GM19397 (cell line): ENCODE results near the gene ICA1.
"Not testable (repeated sequence)": the region's sequence is repeated elsewhere in the genome, so short reads cannot be mapped to it uniquely, and the experiment has no call there.

Experiments used
- ATAC-seq: cut with Tn5 transposase; IDR thresholded peaks from one replicate; pipeline ENCODE4 v1.9.1; 2021; ENCODE audit warnings: mild to moderate bottlenecking, moderate library complexity; ENCODE audit not compliant: unreplicated experiment

The ICA1 gene

DNA sequence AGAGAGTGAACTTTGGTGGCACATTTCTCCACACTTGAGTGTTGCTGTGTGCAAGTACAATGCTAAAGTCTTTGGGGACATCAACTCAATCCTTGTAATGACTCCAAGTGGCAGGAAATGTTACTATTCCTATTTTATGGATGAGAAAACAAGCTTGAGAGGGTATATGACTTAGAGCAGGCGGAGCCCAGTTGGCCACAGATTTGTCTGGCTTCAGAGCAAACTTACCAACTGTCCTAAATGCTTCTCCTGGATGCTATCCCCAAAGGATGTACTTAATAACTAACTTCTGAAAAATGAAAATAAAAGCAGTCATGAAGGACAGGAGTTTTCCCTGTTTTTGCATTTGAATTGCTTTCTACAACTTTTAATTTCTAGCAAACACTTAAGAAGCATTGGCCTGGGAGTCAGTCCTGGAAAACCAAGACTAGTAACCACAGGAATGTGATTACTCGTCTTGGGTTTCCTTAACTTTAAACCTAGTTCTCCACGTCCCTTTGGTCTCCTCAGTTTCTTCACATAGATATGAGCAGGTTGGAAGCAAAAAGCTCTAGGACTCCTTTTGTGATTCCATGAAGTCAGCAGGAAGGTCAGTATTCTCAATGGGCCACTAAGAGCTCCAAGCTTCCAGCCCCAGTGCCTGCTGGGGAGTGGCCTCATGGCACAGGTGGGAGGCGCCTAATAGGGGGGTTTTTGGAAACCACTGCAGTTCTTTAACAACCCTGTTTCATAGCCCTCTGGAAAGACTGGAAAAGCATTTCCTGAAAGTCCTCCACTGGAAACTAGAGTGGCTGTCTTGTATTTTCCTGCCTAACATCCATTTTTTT lies 152.6 kb downstream of the ICA1 start:
- ATAC-seq, result no peak

DNA sequence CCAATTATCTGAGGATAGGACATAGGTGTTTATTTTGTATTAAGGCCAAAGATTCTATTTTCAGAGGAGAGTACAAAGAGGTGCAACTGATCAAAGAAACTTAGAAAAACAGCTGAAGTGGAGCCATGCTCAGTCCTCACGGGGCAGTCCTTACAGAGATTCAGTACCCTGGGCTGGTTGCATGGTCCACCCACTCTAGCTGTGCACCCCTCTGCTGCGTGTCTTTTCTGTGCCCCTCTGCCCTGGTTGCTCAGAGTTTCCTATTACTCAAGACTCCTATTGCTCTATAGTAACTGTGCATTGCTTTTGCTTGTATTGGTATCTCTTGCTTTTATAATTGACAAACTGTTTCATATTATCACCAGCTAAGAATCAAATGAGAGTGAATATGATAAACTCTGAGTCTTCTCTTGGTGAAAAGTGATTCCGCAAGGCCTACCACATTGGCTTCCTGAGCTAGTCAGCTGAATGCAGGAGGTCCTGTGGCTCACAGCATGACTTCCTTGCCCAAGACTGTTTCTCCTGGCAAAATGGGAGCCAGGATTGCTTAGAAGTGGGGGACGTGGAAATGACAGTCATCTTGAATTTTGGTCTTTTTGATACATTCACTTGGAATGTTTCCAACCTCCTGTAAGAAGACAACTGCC lies 156.4 kb downstream of the ICA1 start:
- ATAC-seq, result no peak

DNA sequence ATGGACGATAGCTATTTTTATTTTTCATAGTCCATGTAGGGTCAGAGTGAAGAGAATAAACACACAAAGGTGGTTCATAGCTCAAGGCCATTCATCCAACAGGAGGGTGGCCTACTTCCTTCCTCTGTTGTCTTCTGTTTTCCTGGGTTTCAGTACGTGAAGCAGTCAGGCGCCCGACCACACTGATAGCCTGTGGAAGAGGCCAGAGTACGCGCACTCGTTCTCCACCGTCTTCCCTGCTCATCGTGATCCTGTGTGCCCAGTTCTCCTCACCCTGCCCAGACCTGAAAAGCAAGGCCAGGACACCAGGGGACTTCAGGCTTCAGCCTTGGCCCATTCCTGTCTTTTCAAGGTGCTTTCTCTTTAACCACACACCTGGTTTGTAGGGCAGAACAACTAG lies 158.7 kb downstream of the ICA1 start:
- ATAC-seq, result no peak

GRCh38 chr7:8101292-8101691 lies 160.7 kb downstream of the ICA1 start:
- not testable (repeated sequence) for ATAC-seq

DNA sequence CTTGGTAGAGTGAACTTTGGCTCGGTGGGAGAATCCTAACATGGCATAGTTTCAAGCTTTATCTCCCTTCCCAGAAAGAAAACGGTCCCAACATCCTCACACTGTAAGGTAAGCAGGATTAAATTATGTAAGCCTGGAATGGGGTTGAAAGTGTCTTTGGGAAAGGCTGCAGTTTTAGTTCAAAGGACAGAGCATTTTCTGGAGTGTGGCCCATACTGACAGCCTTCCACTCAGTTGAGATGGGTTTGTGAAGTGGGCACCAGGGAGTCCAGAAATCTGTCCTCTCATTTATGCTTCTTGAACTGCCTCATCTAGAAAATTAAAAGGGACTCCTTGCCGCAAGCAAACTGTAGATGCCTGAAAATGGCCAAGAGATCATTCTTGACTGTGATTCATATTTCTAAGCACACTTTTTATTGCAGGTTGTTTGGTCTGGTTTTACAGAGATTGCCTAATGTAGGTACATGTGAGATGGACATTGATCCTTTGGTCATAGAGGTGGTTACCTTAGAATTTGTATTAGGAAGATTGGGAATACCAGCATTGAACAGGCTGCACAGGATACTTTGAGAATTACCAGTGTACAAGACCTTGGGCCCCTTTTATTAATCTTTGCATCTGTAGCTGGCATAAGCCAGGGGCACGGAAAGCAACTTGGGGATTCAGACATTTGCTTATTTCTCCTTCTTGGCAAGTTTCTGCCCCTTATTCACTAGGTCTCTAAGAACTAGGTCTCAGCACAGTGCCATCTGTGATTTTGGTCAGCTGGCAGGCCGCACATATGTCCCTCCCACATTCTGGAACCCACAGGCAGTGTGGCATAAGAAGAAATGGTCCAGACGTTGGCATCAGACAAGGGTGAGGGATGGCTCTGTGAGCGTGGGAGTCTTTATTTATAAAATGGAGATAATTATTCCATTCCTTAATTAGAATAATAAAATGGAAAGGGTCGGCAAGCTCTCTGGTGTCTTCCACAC lies 167.5 kb downstream of the ICA1 start:
- ATAC-seq, result no peak

DNA sequence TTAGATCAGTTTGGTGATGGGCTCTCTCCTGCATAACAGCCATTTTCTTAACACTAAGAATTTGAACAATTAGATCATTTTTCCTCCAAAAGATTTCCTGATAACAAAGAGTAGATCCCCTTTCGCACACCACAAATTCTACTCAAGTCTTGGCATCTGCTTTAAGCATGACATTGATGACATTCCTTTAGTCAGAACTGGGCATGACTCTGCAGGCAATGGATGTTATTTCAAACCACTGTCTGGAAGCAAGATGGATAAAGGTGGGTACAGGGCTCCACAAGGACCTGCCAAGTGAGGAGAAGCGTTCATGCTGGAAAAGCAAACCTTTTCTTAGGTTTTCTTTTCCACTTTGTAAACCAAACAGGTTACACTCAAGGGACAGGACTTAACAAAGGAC lies 169.8 kb downstream of the ICA1 start:
- ATAC-seq, result no peak

GRCh38 chr7:8089036-8089780 lies 172.8 kb downstream of the ICA1 start:
- ATAC-seq, result no peak

DNA sequence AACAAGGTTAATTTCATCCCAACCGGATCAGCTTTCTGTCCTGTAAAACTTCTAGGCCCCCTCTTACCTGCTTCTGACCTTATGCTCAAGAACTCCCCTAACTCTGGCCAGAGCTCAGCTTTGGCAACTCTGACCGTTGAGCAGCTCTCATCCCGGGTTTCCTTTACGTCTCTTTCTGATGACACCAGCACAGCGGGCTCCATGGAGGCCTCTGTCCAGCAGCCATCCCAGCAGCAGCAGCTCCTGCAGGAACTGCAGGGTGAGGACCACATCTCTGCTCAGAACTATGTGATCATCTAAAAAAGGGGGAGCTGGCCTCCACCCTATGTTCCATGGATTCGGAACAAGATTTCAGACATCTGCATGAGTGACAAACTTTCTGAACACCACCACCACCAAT lies 175.7 kb downstream of the ICA1 start:
- no peak for ATAC-seq

- no peak for ATAC-seq
Measured at GRCh38 chr7:8085420-8085819, 176.5 kb downstream of the ICA1 start.

- ATAC-seq, result no peak
Measured at GRCh38 chr7:8084836-8085235, 177.1 kb downstream of the ICA1 start.

DNA sequence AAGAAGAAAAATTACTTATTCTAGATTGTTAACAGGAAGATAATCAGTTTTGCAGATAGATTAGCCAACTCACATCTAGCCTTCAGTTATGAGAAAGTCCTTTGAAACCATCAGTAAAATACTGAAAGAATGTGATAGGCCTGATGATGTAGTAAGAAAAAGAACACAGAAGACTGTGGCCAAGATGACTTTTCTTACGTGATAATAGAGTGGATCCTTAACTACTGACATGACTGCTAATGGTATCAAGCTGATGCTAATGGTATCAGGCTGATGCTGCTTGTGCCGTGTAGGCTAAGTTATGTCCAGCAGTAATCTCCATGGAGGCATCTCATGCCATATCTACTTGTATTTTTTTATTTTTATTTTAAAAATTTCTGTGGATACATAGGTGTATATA lies 179.2 kb downstream of the ICA1 start:
- no peak for ATAC-seq

GRCh38 chr7:8078418-8078817 lies 183.5 kb downstream of the ICA1 start:
- ATAC-seq, result no peak

DNA sequence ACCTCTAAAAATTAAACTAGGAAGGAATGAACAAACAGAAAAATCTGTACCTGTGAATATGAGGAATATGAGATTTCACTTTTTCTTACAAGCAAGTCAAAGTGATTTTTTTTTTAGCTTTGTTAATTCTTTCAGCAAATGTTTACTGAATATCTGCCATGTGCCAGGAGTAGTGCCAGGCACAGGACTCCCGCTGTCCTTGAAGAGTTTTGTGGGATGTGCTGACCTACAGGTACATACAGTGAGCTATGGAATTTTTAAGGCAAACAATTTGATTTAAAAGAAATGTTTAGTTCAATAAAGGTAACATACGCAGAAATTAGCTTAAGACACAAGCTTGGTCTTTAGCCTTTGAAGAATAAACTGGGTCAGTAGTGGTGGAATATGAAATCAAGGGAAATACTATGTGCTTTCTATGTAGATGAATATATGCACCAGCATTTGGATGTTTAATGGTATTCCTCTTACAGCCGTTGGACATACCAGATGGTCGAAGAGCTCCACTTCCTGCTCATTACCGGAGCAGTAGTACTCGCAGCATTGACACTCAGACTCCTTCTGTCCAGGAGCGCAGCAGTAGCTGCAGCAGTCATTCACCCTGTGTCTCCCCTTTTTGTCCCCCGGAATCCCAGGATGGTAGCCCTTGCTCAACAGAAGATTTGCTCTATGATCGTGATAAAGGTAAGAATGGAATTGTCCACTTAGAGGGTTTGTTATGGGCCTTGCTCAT lies 191.4 kb downstream of the ICA1 start:
- no peak for ATAC-seq

DNA sequence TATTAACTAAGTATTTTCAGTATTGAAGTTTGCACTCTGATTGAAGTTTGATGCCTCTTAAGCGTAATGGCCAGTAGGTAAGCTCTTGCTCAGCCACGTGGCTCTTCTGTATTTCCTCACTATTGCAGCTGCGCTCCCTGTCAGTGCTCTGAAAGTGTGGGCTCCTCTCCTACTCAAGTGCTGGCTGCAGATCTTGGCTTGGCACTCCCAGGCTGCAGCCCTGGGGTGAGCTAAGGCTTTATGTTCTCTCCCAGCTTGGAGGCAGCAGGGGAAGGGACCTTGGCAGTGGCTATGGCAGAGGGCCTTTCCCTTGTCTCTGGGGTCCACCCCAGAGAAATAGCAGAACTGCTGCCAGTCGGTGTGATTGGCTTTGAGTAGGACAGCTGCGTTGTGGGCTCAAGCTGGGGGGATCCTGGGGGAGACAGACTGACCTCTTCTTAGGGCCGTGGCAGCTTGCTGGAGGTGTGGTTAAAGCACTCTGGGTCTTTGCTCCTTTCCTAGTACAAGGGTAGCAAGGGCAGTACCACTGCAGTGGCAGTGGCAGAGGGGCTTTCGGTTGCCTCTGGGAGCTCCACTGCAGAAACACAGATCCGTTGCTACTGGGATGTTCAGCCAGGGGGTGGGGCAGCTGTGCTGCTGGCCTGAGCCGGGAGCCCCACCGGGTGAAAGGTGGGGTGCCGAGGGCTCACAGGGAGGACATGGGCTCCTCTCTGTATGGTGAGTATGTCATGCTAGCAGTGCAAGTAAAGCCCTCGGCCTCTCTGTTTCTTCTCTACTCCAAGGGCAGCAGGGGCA lies 192.9 kb downstream of the ICA1 start:
- ATAC-seq, result no peak

- no peak for ATAC-seq
Measured at GRCh38 chr7:8065356-8065813, 196.6 kb downstream of the ICA1 start.

DNA sequence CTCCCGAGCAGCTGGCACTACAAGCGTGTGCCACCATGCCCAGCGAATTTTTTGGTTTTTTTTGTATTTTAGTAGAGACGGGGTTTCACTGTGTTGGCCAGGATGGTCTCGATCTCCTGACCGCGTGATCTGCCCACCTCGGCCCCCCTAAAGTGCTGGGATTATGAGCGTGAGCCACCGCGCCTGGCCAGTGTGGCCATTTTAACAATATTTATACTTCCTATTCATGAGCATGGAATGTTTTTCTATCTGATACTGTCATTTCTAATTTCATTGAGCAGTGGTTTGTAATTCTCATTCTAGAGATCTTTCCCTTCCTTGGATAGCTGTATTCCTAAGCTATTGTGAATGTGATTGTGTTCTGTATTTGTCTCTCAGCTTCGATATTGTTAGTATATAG lies 197.1 kb downstream of the ICA1 start:
- no peak for ATAC-seq

- no peak for ATAC-seq
Measured at GRCh38 chr7:8063706-8064297, 198.2 kb downstream of the ICA1 start.

DNA sequence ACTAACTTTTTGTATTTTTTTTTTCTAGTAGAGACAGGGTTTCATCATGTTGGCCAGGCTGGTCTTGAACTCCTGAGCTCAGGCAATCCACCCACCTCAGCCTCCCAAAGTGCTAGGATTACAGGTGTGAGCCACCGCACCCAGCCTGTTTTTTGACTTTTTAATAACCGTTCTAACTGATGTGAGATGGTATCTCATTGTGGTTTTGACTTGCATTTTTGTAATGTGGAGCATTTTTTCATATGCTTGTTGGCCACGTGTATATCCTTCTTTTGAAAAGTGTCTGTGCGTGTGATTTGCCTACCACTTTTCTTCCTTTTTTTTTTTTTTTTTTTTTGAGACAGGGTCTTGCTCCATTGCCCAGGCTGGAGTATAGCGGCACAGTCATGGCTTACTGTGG lies 198.7 kb downstream of the ICA1 start:
- not testable (repeated sequence) for ATAC-seq
